GM20431 (cell line): ENCODE results near the gene DNAJC11.

ENCODE experiments used
- in situ Hi-C: fragments of 300-500 bp; cut with MseI, MboI; formaldehyde crosslinking; loops from one replicate; pipeline ENCODE4 v1.15.0; 2020; ENCODE audit warnings: low sequenced_read_pairs; ENCODE audit not compliant: unreplicated experiment

The DNAJC11 gene

DNA sequence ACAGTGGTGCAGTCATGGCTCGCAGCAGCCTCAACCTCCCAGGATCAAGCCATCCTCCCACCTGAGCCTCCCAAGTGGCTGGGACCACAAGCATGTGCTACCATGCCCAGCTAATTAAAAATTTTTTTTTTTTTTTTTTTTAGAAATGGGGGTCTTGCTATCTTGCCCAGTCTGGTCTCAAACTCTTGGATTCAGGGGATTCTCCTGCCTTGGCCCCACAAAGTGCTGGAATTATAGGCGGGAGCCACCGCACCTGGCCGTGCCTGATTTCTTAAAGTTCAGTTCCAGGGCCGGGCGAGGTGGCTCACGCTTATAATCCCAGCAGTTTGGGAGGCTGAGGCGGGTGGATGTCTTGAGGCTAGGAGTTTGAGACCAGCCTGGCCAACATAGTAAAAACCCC lies 70.6 kb downstream of the DNAJC11 start:
- in situ Hi-C loops, result no loop called here

DNA sequence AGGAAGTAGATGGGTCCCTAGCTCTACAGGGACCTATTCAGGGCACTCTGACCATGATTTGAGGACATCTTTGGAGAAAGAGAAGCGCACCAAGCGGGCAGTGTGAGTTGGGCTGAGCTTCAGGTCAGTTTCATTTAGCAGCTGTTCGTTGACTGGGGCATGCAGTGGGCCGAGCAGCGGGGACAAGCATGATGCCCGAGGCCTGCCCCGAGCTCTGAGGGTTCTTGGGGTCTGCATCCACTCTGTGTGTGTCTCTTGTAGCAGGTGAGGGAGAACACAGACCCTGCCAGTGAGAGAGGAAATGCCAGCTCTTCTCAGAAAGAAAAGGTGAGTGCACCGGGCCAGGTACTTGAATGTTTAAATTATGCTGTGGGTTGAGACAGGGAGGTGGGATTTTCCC lies 71.6 kb downstream of the DNAJC11 start:
- in situ Hi-C loops, result no loop called here

DNA sequence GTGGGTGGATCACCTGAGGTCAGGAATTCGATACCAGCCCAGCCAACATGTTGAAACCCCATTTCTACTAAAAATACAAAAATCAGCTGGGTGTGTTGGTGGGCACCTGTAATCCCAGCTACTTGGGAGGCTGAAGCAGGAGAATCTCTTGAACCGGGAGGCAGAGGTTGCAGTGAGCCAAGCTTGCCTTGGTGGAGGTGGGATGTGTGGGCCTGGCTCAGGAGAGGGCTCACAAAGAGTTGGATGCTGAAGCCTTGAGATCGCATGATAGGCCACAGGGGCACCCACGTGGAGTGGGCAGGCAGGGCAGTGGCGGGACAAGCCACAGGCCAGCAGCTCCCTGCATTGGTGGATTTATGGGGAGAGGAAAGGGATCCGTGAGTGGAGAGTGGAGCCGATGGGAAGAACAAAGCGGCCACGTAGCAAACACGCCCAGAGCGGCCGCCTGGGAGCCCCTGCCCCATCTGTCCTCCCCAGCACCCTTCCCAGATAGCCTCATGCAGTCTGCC lies 72.6 kb downstream of the DNAJC11 start:
- in situ Hi-C loops, result no loop called here

DNA sequence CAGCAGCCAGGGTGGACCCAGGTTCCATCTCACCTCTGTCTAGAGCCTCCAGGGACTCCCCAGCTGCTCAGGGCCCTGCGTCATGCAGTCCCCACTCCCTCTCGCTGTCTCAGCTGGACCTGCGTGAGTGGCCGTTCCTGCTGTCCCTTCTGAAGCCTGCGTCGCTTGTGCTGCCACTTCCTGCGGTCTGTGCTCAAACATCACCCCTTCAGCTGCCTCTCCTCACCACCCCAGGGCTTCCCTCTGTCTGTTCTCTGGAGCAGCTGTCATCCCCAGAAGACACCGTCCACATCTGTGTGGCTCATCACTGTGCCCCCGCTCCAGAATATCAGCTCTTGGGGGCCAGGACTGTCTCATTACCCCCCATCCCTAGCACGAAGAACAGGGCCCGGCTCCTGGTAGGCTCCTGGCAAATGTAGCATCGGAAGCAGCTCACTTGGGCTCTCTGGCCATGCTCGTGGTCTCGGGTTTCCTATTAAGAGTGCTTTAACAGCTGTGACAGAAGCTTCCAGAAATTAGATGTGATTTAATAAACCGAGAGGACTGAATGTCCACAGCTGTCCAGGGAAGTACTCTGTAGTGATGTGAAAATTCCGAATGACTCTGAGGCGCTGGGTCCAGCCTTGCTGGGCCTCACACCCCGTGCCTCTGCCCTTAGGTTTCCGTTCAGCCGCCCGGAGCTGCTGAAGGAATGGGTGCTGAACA lies 73.6 kb downstream of the DNAJC11 start:
- in situ Hi-C loops, result no loop called here

DNA sequence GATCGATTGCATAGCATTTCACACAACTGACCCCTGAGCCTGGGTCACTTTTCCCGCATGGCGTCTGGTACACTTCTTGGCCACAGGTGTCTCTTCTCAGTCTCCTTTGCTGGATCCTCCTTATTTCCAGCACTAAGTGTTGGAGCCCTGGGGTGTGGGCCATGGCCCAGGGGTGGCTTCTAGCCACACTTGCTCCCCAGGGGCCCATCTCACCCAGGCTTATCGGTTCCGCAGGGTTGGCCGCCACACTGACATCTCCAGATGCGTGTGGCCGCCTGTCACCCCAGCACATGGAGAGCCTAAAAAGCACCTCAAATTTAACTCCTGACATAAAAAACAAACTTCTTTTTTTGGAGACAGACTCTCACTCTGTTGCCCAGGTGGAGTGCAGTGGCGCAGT lies 74.6 kb downstream of the DNAJC11 start:
- in situ Hi-C loops, result no loop called here

DNA sequence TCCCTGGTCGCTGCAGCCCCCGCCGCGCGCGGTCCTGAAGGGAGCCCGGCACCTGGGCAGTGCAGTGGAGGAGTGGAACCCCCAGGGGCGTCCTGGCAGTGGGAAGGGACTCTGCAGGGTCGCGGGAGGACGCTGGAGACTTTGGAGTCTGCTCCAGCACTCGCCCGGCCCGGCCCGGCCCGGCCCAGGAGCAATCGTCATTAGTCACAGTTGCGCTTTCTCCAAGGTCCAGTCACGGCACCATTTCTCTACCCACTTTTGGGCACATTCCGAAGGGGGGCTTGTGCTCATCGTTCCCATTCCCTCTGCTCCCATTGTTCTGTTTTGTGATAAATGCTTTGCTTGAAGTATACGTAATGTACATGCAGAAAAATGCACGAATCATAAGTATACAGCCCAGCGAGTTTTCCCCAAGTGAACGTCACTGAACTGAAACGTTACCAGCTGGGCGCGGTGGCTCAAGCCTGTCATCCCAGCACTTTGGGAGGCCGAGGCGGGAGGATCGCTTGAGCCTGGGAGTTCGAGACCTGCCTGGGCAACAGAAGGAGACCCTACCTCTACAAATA lies 75.9 kb downstream of the DNAJC11 start:
- in situ Hi-C loops, result no loop called here

DNA sequence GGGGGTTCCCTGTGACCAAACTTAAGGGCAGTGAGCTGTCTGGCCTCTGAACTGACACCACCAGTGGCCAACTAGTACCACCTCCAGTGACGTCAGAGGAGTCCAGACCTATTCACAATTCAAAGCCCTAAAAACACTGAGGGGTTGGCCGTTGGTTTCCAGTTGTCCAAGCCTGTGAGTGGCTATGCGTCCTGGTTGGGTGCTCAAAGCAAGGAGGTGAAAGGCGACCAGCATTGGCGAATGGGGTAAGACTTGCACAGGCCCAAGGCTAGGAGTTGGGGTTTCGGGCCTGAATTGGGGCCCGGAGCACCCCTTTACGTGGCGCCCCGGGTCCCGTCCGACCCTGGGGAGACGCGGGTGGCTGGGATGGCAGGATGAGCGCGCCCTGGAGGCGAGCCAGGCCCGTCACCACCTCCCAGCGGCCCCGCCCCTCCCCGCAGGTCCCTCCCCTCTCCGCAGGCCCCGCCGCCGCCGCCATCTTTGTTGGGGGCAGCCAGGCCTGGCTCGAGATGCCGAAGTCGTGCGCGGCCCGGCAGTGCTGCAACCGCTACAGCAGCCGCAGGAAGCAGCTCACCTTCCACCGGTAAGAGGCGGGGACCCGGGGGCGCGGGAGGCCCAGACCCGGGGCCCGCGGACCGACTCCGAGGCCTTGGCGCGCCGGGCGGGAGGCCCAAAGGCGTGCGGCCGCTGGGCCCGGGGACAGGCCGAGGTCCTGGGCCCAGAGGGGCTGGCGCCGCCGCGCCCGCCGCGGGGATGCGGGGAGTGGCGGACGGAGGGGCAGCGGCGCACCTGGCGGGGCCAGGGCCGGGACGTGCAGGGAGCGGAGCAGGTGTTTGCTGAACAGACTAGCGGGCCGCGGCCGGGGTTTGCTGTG lies 76.7 kb downstream of the DNAJC11 start, which contains the start of gene THAP3:
Gene THAP3, plus strand, starts transcription at position 159 of the 874 bp plus-strand sequence. Its CDS starts 351 bp downstream, at position 510.
- in situ Hi-C loops, result no loop called here

DNA sequence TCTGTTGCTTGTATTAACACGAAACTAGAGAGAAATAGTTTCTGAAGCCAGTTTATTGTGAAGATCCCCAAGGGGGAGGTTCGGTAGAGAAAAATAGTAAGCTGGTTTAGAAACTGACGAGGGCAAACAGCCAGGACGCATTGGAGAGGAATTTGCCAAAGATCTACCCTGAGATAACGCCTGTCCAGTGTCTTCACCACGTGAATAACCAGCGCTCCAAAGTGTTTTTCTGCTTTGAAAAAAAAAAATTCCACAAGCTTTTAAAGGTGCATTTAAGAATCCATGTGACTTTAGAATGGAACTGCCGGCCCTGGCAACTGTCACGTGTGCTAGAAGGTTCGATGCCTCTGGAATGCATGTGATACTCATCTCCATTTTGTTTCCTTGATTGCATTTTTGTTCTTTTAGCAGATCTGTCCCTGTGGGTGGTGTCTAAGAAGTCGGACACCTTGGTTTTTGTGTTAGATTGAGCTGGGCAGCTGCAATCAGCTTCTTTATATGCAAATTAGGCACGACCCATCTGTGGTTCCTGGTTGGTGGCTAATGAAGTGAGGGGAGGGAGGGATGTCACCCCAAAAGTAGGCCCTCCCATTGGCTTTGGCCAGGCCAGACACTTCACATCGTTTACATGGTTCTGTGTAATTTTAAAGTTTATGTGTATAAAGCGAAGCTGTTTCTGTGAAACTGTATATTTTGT lies 78.2 kb downstream of the DNAJC11 start:
- in situ Hi-C loops, result no loop called here

DNA sequence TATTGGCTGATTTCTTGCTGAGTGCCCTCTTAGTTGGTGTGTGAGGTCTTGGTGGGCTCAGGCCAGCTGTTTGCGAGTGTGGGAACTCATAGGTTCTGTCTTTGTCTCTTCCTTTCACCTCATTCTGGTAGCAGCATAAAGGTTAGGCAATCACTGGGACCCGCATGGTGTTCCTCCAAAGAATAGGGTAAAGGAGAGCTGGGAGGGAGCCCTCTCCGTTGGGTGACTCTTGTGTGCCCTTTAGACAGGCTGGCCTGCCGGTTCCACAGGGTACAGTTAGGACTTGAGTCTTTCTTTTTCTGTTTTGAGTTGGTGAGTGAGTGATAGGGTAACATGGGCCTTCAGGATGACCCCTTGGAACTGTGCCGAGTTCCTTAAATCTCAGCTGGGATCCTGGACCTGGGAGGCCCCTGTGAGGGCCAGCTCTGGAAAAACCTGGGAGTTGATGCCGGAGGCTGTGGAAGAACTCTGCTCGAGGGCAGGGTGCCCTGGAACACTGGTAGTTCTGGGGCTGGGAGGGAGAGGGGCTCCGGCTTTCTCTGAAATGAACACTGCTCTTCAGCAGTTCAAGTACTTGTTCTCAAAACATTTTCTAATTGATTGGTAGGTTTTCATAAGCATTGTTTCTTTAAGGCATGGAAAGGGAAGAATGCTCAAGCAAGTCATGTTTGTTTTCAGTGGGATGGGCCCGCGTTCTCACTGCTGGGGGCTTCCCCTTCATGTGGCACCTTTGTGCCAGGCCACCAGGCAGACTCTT lies 79.0 kb downstream of the DNAJC11 start:
- in situ Hi-C loops, result no loop called here

DNA sequence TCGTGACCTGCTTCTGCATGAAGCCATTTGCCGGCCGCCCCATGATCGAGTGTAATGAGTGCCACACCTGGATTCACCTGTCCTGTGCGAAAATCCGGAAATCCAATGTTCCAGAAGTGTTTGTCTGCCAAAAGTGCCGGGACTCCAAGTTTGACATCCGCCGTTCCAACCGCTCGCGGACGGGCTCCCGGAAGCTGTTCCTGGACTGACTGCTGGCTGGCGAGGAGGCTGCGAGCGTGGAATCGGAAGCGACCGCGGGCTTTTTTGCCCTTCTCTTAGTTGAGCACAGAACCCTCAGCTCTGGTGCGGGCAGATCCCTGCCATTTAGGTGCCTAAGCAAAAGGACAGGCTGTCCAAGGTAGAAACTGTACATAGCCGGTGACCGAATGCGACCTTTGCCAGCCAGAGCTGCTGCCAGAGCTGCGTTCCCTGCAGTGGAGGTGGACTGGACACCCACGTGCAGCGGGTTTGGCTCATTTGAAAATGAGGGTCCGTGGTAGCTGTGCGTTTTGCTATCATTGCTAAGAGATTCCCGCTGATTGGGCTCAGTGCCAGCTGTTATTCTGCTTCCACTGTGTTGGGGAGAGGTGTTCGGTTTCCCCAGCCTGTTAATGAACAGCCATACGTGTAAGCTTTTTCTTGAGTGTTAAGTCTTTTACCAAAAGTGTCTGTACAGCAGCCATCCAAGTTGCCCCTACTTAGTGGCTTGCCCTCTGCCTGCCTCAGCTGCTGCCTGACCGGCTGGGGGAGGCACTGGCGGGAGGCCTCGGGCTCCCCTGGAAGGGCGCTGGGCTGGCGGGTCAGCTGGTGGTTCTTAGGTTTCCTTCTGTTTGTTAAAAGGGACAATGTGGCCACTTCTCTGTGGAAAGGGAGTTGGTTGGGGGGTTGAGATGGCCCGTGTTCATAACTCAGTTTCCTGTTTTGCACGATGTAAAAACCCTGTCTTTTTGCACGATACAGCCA lies 79.9 kb downstream of the DNAJC11 start:
- in situ Hi-C loops, result no loop called here

DNA sequence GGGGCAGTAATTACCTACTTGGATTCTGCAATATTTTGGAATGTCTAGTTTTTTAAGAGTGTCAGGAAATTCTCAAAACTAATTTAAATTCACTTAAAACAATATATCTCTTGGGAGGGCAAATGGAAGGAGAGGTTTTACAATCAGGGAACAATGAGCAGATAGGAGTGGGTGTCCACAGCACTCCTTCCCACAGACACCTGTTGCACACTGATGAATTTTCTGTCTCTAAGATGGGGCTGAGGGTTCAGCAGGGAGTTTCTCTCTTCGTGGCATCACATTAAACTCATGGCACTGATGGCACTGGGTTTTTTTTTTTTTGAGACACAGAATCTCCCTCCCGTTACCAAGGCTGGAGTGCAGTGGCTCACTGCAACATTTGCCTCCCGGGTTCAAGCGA lies 82.6 kb downstream of the DNAJC11 start:
- in situ Hi-C loops, result no loop called here

DNA sequence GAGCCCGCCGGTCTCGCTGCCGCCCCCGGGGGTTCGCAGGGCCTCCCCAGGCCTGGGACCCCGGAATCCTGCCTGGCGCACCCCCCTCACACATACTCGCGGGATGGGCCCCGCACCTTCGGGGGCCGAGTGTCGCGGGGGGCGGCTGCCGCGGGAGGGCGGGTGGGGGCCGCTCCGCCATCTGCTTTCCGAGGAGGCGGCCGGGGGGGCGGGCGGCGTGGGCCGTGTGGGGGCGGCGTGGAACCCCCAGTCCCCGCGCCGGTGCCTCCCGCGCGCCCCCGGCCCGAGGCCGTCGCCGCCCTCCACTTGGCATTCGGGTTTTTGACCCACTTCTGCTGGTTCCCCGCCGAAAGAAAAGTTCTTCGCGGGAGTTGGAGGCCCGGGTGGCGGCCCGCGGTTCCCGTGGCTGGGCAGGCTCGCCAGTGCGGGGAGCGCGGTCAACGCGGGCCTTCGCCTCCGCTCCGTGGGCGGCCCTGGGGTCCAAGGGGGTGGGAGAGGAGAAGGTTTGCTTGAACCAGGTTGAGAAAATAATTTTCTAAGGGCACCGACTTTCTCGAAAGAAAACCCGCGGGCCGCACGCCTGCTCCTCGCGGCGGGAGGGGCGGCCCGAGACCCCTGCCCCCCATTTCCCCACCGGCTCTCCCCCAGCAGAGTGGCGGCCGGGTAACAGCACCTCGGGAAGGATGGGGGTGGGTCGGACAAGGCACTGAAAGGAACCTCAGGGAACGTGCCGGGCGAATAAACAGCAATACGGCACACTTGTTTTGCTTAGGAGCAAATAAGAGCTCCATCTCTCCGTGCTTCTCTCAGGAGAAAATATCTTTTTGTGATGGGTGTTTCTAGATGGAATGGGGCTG lies 86.5 kb downstream of the DNAJC11 start:
- in situ Hi-C loops, result no loop called here

DNA sequence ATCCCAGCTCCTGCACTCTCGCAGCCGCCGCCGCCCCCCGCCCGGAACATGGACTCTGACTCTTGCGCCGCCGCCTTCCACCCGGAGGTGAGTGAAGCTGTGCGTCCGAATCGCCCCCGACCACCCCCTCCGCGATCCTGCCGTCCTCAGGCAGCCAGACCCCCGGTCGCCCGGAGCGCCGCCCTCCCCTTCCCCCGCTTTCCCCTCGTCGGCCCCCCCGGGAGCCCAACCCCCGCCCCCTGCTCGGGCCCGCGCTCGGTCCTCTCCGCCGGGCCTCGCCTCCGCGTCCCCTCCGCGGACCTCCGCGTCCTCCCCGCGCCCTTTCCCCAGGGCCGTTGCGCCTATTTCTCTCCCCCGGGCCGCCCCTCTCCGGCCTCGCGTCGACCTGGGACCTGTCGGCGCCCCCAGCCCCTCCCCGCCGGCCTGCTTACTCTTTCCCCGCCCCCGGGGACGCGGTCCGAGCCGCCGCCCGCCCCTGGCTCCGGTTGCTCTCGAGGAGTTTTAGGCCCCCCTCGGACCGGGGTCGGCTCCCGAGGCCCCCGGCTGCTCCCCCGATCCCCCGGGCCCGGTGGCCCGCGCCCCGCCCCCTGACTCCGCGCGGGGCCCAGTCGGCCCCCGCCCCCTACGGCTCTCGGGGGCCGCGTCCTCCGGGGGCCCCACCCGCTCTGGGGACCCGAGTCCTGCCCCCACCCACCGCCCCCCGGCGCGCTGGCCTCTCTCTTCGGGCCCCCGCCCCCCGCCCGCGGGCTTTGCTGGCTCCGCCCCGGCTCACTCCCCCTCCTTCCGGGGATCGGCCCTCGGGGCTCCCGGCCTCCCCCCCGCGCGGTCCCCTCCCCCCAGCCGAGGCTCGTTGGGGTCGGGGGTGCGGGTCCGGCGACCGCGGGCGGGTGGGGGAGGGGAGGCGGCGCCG lies 87.3 kb downstream of the DNAJC11 start:
- in situ Hi-C loops, result no loop called here

DNA sequence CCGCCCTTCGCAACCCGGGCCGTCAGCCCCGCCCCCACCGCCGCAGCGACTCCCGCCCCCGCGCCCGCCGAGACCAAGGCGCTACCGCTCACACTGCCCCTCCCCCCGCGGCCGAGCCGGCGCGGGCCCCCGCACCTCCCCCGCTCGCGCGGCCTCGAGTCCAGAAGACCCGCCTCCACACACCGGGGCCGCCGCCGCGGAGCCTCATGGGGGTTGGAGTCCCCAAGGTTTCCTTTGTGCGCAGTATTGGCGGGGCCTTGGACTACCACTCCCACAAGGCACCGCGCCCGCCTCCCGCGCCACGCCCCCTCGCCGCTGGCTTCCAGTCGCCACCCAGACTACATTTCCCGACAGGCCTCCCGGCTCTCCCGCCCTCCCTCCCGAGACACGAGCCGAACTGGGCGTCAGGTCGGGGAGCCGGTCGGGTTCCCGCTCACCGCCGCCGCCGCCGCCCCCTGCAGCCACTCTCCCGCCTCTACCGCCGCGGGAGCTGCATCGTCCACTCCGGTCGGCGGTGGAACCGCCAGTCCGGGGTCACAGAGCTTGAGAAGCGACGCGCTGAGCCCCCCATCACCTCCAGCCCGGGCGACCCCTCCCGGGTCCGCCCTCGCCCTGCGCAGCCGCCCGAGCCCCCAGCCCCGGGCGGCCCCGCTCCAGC lies 88.1 kb downstream of the DNAJC11 start, which contains the start of gene PHF13:
Gene PHF13, plus strand, starts transcription at position 371 of the 658 bp plus-strand sequence. CDS start 336 bp downstream, outside the sequence.
- in situ Hi-C loops, result no loop called here

DNA sequence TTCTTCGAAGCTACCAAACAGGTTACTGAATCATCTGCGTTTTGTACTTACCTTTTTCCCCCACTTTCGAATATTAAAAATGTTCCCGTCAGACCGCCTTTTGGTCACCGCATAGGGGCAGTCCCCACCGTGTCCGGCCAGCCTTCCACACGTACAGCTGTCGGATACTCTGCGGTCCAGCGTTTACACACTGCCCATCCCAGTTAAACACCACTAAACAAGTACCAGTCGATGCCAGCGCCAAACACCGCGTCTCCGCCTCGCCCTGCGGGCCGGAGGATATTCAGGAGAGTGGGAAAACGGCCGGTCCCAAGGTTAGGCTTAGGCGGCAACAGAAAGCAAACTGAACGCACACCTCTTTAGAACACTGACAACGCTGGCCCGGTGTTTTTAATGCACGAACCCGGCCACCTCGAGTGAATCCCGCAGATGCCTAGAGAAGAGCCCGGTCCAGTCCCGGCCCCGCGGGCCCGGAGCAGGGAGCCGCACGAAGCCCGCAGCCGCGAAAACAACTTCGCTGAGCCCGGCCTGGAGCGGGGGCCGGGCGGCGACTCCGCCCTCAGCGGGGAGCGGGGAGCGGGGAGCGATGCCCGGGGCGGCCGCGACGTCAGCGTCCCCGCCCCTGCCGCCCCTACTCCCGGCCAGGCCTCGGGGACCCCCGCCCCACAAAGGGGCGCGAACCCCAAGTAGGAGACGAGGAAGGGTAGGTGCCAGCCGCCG lies 88.8 kb downstream of the DNAJC11 start:
- in situ Hi-C loops, result no loop called here
